Endodermal cell (in vitro differentiated cells): ENCODE data around the gene GDI2. TPM values are rescaled to one million over a fixed set of nuclear protein-coding genes. Genes with fewer than 3 reads are reported as not detected.
A peak's percentile ranks its signal among the peaks of the same experiment; 100 is the strongest.

Experiments
- DNase-seq: peaks from one replicate; pipeline ENCODE4 v3.0.0-alpha.2; 2017
- H3K27ac ChIP-seq: 2 replicates; pipeline ENCODE4 v1.5.1; 2013; ENCODE audit warnings: mild to moderate bottlenecking, low read depth, low read length, moderate library complexity
- H3K27me3 ChIP-seq: 2 replicates; pipeline ENCODE4 v1.6.1; 2013; ENCODE audit warnings: mild to moderate bottlenecking, low read length, moderate library complexity; ENCODE audit not compliant: insufficient read depth, control insufficient read depth, poor library complexity, severe bottlenecking
- H3K36me3 ChIP-seq: 2 replicates; pipeline ENCODE4 v1.7.0; 2013; ENCODE audit warnings: mild to moderate bottlenecking, low read length, moderate library complexity; ENCODE audit not compliant: control insufficient read depth, insufficient read depth
- H3K4me1 ChIP-seq: one replicate; pipeline ENCODE4 v1.7.0; 2013; ENCODE audit warnings: low read length; ENCODE audit not compliant: control insufficient read depth, insufficient read depth
- H3K4me3 ChIP-seq: 2 replicates; pipeline ENCODE4 v1.5.1; 2013; ENCODE audit warnings: mild to moderate bottlenecking, low read length, moderate library complexity
- H3K9ac ChIP-seq: 2 replicates; pipeline ENCODE4 v1.6.1; 2013; ENCODE audit warnings: mild to moderate bottlenecking, low read length, moderate library complexity; ENCODE audit not compliant: poor library complexity, severe bottlenecking; ENCODE audit errors: extremely low read depth
- H3K9me3 ChIP-seq: 2 replicates; pipeline ENCODE4 v1.6.1; 2013; ENCODE audit warnings: mild to moderate bottlenecking, low read length, moderate library complexity; ENCODE audit not compliant: control insufficient read depth
- H3K27ac Mint-ChIP-seq: 2 replicates; pipeline ENCODE4 v1.8.0; 2020; ENCODE audit warnings: mixed read lengths
- H3K27me3 Mint-ChIP-seq: 2 replicates; pipeline ENCODE4 v1.8.0; 2021; ENCODE audit warnings: mild to moderate bottlenecking, mixed read lengths; ENCODE audit not compliant: insufficient read depth
- H3K36me3 Mint-ChIP-seq: 2 replicates; pipeline ENCODE4 v1.8.0; 2020; ENCODE audit warnings: low read depth, mixed read lengths
- H3K4me1 Mint-ChIP-seq: 2 replicates; pipeline ENCODE4 v1.8.0; 2020; ENCODE audit warnings: mixed read lengths
- H3K4me3 Mint-ChIP-seq: 2 replicates; pipeline ENCODE4 v1.8.0; 2020; ENCODE audit warnings: mild to moderate bottlenecking, moderate library complexity, mixed read lengths
- H3K9me3 Mint-ChIP-seq: 2 replicates; pipeline ENCODE4 v1.8.0; 2020; ENCODE audit warnings: mild to moderate bottlenecking, mixed read lengths
- CTCF ChIP-seq: fragments of 200-600 bp; sonication (generic); conservative IDR thresholded peaks from 2 replicates; pipeline ENCODE4 v1.5.0; 2021; ENCODE audit warnings: antibody characterized with exemption, mild to moderate bottlenecking
- WGBS, 2 experiments: methylation state at CpG; one replicate each; pipeline versions ENCODE4 v1.1.5 to v1.1.7; 2013; ENCODE audit warnings: missing lambda C conversion rate in 2 of 2, mixed read lengths in 1 of 2; ENCODE audit not compliant: insufficient coverage in 1 of 2, insufficient read length in 1 of 2; 5-methylcytosine and 5-hydroxymethylcytosine counted together
- long read RNA-seq, 4 experiments: library from polyadenylated mRNA in 2 of 4; library from RNA in 1 of 4; library from capped mRNA in 1 of 4; stranded (forward) in 3 of 4; unstranded in 1 of 4; transcript quantifications; one replicate each; pipeline ENCODE4 v2.0.0, GENCODE V29; 2020 to 2021; ENCODE audit warnings: inconsistent platforms in 1 of 4
- polyA plus RNA-seq, 2 experiments: library from polyadenylated mRNA; stranded (reverse); fragments of 50-300 nt; gene quantifications; one replicate each; pipeline ENCODE4 v1.2.3, GENCODE V29; 2013
- total RNA-seq, 2 donors: library from RNA; stranded (reverse); fragmentation: NEBNext Ultra II Directional in 1 of 2; extraction: Animal tissue kit (Norgen Biotek cat#: 25700) in 1 of 2; gene quantifications; 2 replicates in 1 of 2; 3 replicates in 1 of 2; pipeline ENCODE4 v1.2.1, GENCODE V29; 2021

GDI2 gene
- 100 to 1,000 TPM; 299 to 337 TPM for total RNA-seq
- polyA plus RNA-seq (2013, experiment 1 of 2) = 320 TPM
- 310 TPM for polyA plus RNA-seq (2013, experiment 2 of 2)
- long read RNA-seq, experiment 1, transcript GDI2-202 (10 exons, 1,408 nt) = minor isoform, 7 of 216 reads
- long read RNA-seq, experiment 1, transcript GDI2-203 (11 exons, 2,412 nt) = major isoform, 116 of 216 reads
- long read RNA-seq, experiment 1, partial matches to known transcripts = 41 of 216 reads
- long read RNA-seq, experiment 1, other reads (novel, unspliced or antisense) = 52 of 216 reads
- long read RNA-seq, experiment 2, transcript GDI2-203 (11 exons, 2,412 nt) = major isoform, 394 of 445 reads
- long read RNA-seq, experiment 2, transcript GDI2-202 (10 exons, 1,408 nt) = minor isoform, 8 of 445 reads
- long read RNA-seq, experiment 2, partial matches to known transcripts = 23 of 445 reads
- long read RNA-seq, experiment 2, other reads (novel, unspliced or antisense) = 20 of 445 reads
- long read RNA-seq, experiment 3, transcript GDI2-202 (10 exons, 1,408 nt) = minor isoform, 49 of 2,783 reads
- long read RNA-seq, experiment 3, transcript GDI2-203 (11 exons, 2,412 nt) = major isoform, 2,634 of 2,783 reads
- long read RNA-seq, experiment 3, partial matches to known transcripts = 37 of 2,783 reads
- long read RNA-seq, experiment 3, other reads (novel, unspliced or antisense) = 63 of 2,783 reads
- long read RNA-seq, experiment 4, transcript GDI2-203 (11 exons, 2,412 nt) = major isoform, 103 of 145 reads
- long read RNA-seq, experiment 4, partial matches to known transcripts = 34 of 145 reads
- long read RNA-seq, experiment 4, other reads (novel, unspliced or antisense) = 6 of 145 reads

GRCh38 chr10:5813341-5814109, at the start of gene GDI2:
TSS of gene GDI2 (minus strand) at chr10:5813434. CDS start at chr10:5813258, 176 bp downstream.
- H3K27me3 ChIP-seq = no peaks in the 10 kb centered on the region
- peak within 1 kb of the TSS; percentile 95 for H3K9ac ChIP-seq
- Mint-ChIP-seq H3K9me3 (no peaks in the 10 kb centered on the region), H3K4me3 (peak within 1 kb of the TSS; percentile 75), H3K36me3 (peaks cover 8% of the 10 kb centered on the region), H3K27ac (peak within 1 kb of the TSS; percentile 95), H3K27me3 (no peaks in the 10 kb centered on the region), H3K4me1 (peaks cover 24% of the 10 kb centered on the region)
- DNase-seq = peak; percentile 98
- peak within 1 kb of the TSS; percentile 100 for H3K4me3 ChIP-seq
- WGBS, 2 experiments = 0% methylated on average over 18 to 77 of the region's 77 CpGs
- H3K27ac ChIP-seq = peak within 1 kb of the TSS; percentile 97
- peaks cover 3% of the 10 kb centered on the region for H3K4me1 ChIP-seq
- no peak for TF ChIP-seq CTCF
- H3K9me3 ChIP-seq = no peaks in the 10 kb centered on the region
- H3K36me3 ChIP-seq = no peaks in the 10 kb centered on the region

- no peak overlapping the region for H3K27ac Mint-ChIP-seq
Measured at GRCh38 chr10:5862360-5862961, 49.2 kb upstream of the GDI2 start.

More at GRCh38 chr10:5862360-5862961, 49.2 kb upstream of the GDI2 start:
- Mint-ChIP-seq H3K4me1 (peaks cover 14% of the 10 kb centered on the region), H3K27me3 (no peaks in the 10 kb centered on the region), H3K9me3 (peaks cover 27% of the 10 kb centered on the region), H3K4me3 (no peak overlapping the region), H3K36me3 (peaks cover 26% of the 10 kb centered on the region)
- 95 to 100% methylated on average over 5 to 7 of the region's 7 CpGs for WGBS, 2 experiments
- DNase-seq = no peak
- no peaks in the 10 kb centered on the region for H3K36me3 ChIP-seq
- peaks cover 3% of the 10 kb centered on the region for H3K4me1 ChIP-seq
- H3K9ac ChIP-seq = no peak overlapping the region
- peaks cover 15% of the 10 kb centered on the region for H3K9me3 ChIP-seq
- no peaks in the 10 kb centered on the region for H3K27me3 ChIP-seq
- no peak overlapping the region for H3K4me3 ChIP-seq
- no peak overlapping the region for H3K27ac ChIP-seq
- TF ChIP-seq CTCF = no peak
